GM23248 (cell line): Measurements from ENCODE around the gene MRPS34. TPM values are rescaled to one million over a fixed set of nuclear protein-coding genes. Genes with fewer than 3 reads are reported as not detected.

Source experiments
- DNase-seq: peaks from one replicate; pipeline ENCODE4 v3.0.0-alpha.2; 2015
- H2AFZ ChIP-seq: fragments of 200-600 bp; sonication (generic); 2 replicates; pipeline ENCODE4 v1.6.1; 2016; ENCODE audit warnings: antibody characterized with exemption
- H3F3A ChIP-seq: fragments of 200-600 bp; sonication (generic); 2 replicates; pipeline ENCODE4 v1.6.1; 2016; ENCODE audit warnings: mild to moderate bottlenecking, antibody characterized with exemption, mixed run types; ENCODE audit not compliant: insufficient read depth
- H3K27ac ChIP-seq: fragments of 200-600 bp; sonication (generic); 2 replicates; pipeline ENCODE4 v1.5.1; 2016; ENCODE audit warnings: mild to moderate bottlenecking
- H3K27me3 ChIP-seq: fragments of 200-600 bp; sonication (generic); replicated peaks from 2 replicates; pipeline ENCODE4 v1.6.1; 2016; ENCODE audit warnings: mild to moderate bottlenecking; ENCODE audit not compliant: insufficient read depth
- H3K36me3 ChIP-seq: fragments of 200-600 bp; sonication (generic); 2 replicates; pipeline ENCODE4 v1.6.1; 2016; ENCODE audit warnings: low read depth, mild to moderate bottlenecking
- H3K4me1 ChIP-seq: fragments of 200-600 bp; sonication (generic); 2 replicates; pipeline ENCODE4 v1.6.1; 2016; ENCODE audit warnings: mild to moderate bottlenecking; ENCODE audit not compliant: insufficient read depth
- H3K4me2 ChIP-seq: fragments of 200-600 bp; sonication (generic); one replicate; pipeline ENCODE4 v1.6.1; 2016; ENCODE audit warnings: mild to moderate bottlenecking; ENCODE audit not compliant: unreplicated experiment
- H3K4me3 ChIP-seq: fragments of 200-600 bp; sonication (generic); 2 replicates; pipeline ENCODE4 v1.5.1; 2016; ENCODE audit warnings: mild to moderate bottlenecking
- H3K79me2 ChIP-seq: fragments of 200-600 bp; sonication (generic); 2 replicates; pipeline ENCODE4 v1.6.1; 2016; ENCODE audit warnings: mild to moderate bottlenecking; ENCODE audit not compliant: insufficient read depth
- H3K9ac ChIP-seq: fragments of 200-600 bp; sonication (generic); 2 replicates; pipeline ENCODE4 v1.6.1; 2016; ENCODE audit warnings: mild to moderate bottlenecking
- H3K9me2 ChIP-seq: fragments of 200-600 bp; sonication (generic); 2 replicates; pipeline ENCODE4 v1.6.1; 2016; ENCODE audit warnings: mixed run types, mild to moderate bottlenecking, moderate library complexity; ENCODE audit not compliant: insufficient read depth
- H3K9me3 ChIP-seq: fragments of 200-600 bp; sonication (generic); one replicate; pipeline ENCODE4 v1.6.1; 2017; ENCODE audit warnings: low read depth
- H4K20me1 ChIP-seq: fragments of 200-600 bp; sonication (generic); 2 replicates; pipeline ENCODE4 v1.6.0; 2016; ENCODE audit not compliant: insufficient read depth
- EZH2 ChIP-seq: fragments of 200-600 bp; sonication (generic); IDR thresholded peaks from 2 replicates; pipeline ENCODE4 v1.6.1; 2018; ENCODE audit warnings: antibody characterized with exemption, mild to moderate bottlenecking; ENCODE audit not compliant: insufficient read depth, poor library complexity, severe bottlenecking
- EZH2phosphoT487 ChIP-seq: fragments of 200-600 bp; sonication (generic); IDR thresholded peaks from 2 replicates; pipeline ENCODE4 v1.6.1; 2018; ENCODE audit warnings: antibody characterized with exemption, moderate library complexity, mild to moderate bottlenecking, low read depth; ENCODE audit not compliant: insufficient read depth
- WGBS, 2 experiments: methylation state at CpG; one replicate each; pipeline ENCODE4 v1.1.6; 2015 to 2017; ENCODE audit warnings: low lambda C conversion rate in 2 of 2, low coverage in 1 of 2; ENCODE audit errors: missing lambda C conversion rate in 2 of 2; 5-methylcytosine and 5-hydroxymethylcytosine counted together
- in situ Hi-C: fragments of 300-500 bp; cut with MboI; formaldehyde crosslinking; loops from 2 replicates; pipeline ENCODE4 v1.15.0; 2020
- polyA plus RNA-seq: library from polyadenylated mRNA; unstranded; fragments of >200 nt; fragmentation: Nextera tagmentation; extraction: Ambion mirVana; gene quantifications from 2 replicates; pipeline ENCODE4 v1.2.1, GENCODE V29; 2016
- total RNA-seq: library from RNA; depleted of rRNA; stranded (reverse); fragments of >200 nt; shearing (Covaris generic); gene quantifications from 2 replicates; pipeline ENCODE4 v1.2.3, GENCODE V29; 2014

The MRPS34 gene
- total and polyA plus RNA-seq, 2 experiments from 2014 or later: 96.5 to 119 TPM

GRCh38 chr16:1810536-1810935 is 37.6 kb upstream of the MRPS34 start:
- H3K4me3 ChIP-seq: no peak overlapping the region
- no peaks in the 10 kb centered on the region for H3K27me3 ChIP-seq
- H3K27ac ChIP-seq: no peak overlapping the region
- no peaks in the 10 kb centered on the region for H4K20me1 ChIP-seq
- DNase-seq: no peak
- no peak overlapping the region for H3K9ac ChIP-seq
- H3K79me2 ChIP-seq: no peaks in the 10 kb centered on the region
- no peak for TF ChIP-seq EZH2phosphoT487
- TF ChIP-seq EZH2: no peak
- no peak overlapping the region for H3K4me2 ChIP-seq
- no peaks in the 10 kb centered on the region for H3K9me2 ChIP-seq
- in situ Hi-C loops: no loop called here
- no peaks in the 10 kb centered on the region for H3K36me3 ChIP-seq
- H3F3A ChIP-seq: peaks cover 7% of the 10 kb centered on the region
- 89 to 93% methylated on average over 12 to 16 of the region's 16 CpGs for whole genome bisulfite sequencing, 2 experiments
- no peak overlapping the region for H2AFZ ChIP-seq
- no peaks in the 10 kb centered on the region for H3K4me1 ChIP-seq
- H3K9me3 ChIP-seq: no peaks in the 10 kb centered on the region

- 91 to 93% methylated on average over 16 of the region's 16 CpGs for WGBS, 2 experiments
These were observed 37.2 kb upstream of the MRPS34 start for GRCh38 chr16:1810106-1810505.

GRCh38 chr16:1809281-1809801 is 36.4 kb upstream of the MRPS34 start:
- Histone ChIP-seq H3K4me2 (no peak overlapping the region), H3K9me3 (no peaks in the 10 kb centered on the region), H3K4me1 (no peaks in the 10 kb centered on the region), H3K36me3 (no peaks in the 10 kb centered on the region), H3K79me2 (no peaks in the 10 kb centered on the region), H3K9ac (no peak overlapping the region), H3K9me2 (no peaks in the 10 kb centered on the region), H3K27ac (no peak overlapping the region), H3F3A (peaks cover 7% of the 10 kb centered on the region), H3K27me3 (no peaks in the 10 kb centered on the region), H2AFZ (no peak overlapping the region), H4K20me1 (no peaks in the 10 kb centered on the region), H3K4me3 (no peak overlapping the region)
- TF ChIP-seq EZH2: no peak
- no peak for TF ChIP-seq EZH2phosphoT487
- no peak for DNase-seq
- 82 to 83% methylated on average over 24 to 28 of the region's 28 CpGs for WGBS, 2 experiments
- in situ Hi-C loops: no loop called here

More at GRCh38 chr16:1810106-1810505, 37.2 kb upstream of the MRPS34 start:
- Histone ChIP-seq H3K9me2 (no peaks in the 10 kb centered on the region), H3K4me2 (no peak overlapping the region), H3K27ac (no peak overlapping the region), H3F3A (peaks cover 7% of the 10 kb centered on the region), H3K36me3 (no peaks in the 10 kb centered on the region), H3K9me3 (no peaks in the 10 kb centered on the region), H2AFZ (no peak overlapping the region), H3K4me1 (no peaks in the 10 kb centered on the region), H3K4me3 (no peak overlapping the region), H3K79me2 (no peaks in the 10 kb centered on the region), H3K27me3 (no peaks in the 10 kb centered on the region), H4K20me1 (no peaks in the 10 kb centered on the region), H3K9ac (no peak overlapping the region)
- DNase-seq: no peak
- in situ Hi-C loops: no loop called here
- TF ChIP-seq EZH2phosphoT487 (no peak), EZH2 (no peak)

GRCh38 chr16:1808691-1809090 is 35.8 kb upstream of the MRPS34 start:
- Histone ChIP-seq H3K79me2 (no peaks in the 10 kb centered on the region), H3F3A (peaks cover 5% of the 10 kb centered on the region), H4K20me1 (no peaks in the 10 kb centered on the region), H3K4me3 (no peak overlapping the region), H3K36me3 (no peaks in the 10 kb centered on the region), H2AFZ (no peak overlapping the region), H3K27me3 (no peaks in the 10 kb centered on the region), H3K4me2 (no peak overlapping the region), H3K9me2 (no peaks in the 10 kb centered on the region), H3K4me1 (no peaks in the 10 kb centered on the region), H3K27ac (no peak overlapping the region), H3K9me3 (no peaks in the 10 kb centered on the region), H3K9ac (no peak overlapping the region)
- 84 to 85% methylated on average over 17 to 18 of the region's 18 CpGs for WGBS, 2 experiments
- in situ Hi-C loops: no loop called here
- TF ChIP-seq EZH2phosphoT487: no peak
- no peak for TF ChIP-seq EZH2
- no peak for DNase-seq

GRCh38 chr16:1807626-1808025 is 34.7 kb upstream of the MRPS34 start:
- WGBS, 2 experiments: 92 to 95% methylated on average over 10 of the region's 10 CpGs
- no peak overlapping the region for H3K4me3 ChIP-seq
- no peaks in the 10 kb centered on the region for H3F3A ChIP-seq
- H4K20me1 ChIP-seq: no peaks in the 10 kb centered on the region
- no peak overlapping the region for H2AFZ ChIP-seq
- TF ChIP-seq EZH2phosphoT487: no peak
- no peak for TF ChIP-seq EZH2
- no peaks in the 10 kb centered on the region for H3K9me2 ChIP-seq
- in situ Hi-C loops: no loop called here
- no peak overlapping the region for H3K4me2 ChIP-seq
- no peaks in the 10 kb centered on the region for H3K79me2 ChIP-seq
- H3K27ac ChIP-seq: no peak overlapping the region
- no peaks in the 10 kb centered on the region for H3K36me3 ChIP-seq
- no peaks in the 10 kb centered on the region for H3K9me3 ChIP-seq
- no peak for DNase-seq
- H3K27me3 ChIP-seq: no peaks in the 10 kb centered on the region
- H3K9ac ChIP-seq: no peak overlapping the region
- H3K4me1 ChIP-seq: no peaks in the 10 kb centered on the region
